ENCODE results near the gene ALOX15B.

ALOX15B gene

DNA sequence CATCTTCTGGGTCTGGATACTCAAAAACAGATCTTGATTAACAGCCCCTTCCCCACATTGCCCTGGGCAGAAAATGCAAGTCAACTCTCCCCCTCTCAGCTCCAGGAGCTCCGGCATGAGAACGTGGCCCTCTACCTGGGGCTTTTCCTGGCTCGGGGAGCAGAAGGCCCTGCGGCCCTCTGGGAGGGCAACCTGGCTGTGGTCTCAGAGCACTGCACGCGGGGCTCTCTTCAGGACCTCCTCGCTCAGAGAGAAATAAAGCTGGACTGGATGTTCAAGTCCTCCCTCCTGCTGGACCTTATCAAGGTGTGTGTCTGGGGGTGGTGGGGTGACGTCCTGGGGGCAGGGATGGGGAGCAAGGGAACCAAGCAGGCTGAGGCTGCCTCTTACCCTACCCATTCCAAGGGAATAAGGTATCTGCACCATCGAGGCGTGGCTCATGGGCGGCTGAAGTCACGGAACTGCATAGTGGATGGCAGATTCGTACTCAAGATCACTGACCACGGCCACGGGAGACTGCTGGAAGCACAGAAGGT is 26.7 kb upstream of the ALOX15B start:
- H3K36me3 ChIP-seq (ENCODE audit: control insufficient read depth, insufficient read depth, low read length), result no peaks in the 10 kb centered on the region
- DNase-seq (ENCODE audit: extremely low read depth, insufficient read length), result no peak
- no peak overlapping the region for H3K4me3 ChIP-seq (replicated peaks; ENCODE audit: low read depth, low read length)
- TF ChIP-seq, protein P1, sequence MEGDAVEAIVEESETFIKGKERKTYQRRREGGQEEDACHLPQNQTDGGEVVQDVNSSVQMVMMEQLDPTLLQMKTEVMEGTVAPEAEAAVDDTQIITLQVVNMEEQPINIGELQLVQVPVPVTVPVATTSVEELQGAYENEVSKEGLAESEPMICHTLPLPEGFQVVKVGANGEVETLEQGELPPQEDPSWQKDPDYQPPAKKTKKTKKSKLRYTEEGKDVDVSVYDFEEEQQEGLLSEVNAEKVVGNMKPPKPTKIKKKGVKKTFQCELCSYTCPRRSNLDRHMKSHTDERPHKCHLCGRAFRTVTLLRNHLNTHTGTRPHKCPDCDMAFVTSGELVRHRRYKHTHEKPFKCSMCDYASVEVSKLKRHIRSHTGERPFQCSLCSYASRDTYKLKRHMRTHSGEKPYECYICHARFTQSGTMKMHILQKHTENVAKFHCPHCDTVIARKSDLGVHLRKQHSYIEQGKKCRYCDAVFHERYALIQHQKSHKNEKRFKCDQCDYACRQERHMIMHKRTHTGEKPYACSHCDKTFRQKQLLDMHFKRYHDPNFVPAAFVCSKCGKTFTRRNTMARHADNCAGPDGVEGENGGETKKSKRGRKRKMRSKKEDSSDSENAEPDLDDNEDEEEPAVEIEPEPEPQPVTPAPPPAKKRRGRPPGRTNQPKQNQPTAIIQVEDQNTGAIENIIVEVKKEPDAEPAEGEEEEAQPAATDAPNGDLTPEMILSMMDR (IDR thresholded peaks at IDR 0.05; ENCODE audit: insufficient read depth, low read length, poor library complexity, severe bottlenecking), result no peak
- peaks cover 4% of the 10 kb centered on the region for H3K27me3 ChIP-seq (replicated peaks; ENCODE audit: control insufficient read depth, insufficient read depth, low read length)

DNA sequence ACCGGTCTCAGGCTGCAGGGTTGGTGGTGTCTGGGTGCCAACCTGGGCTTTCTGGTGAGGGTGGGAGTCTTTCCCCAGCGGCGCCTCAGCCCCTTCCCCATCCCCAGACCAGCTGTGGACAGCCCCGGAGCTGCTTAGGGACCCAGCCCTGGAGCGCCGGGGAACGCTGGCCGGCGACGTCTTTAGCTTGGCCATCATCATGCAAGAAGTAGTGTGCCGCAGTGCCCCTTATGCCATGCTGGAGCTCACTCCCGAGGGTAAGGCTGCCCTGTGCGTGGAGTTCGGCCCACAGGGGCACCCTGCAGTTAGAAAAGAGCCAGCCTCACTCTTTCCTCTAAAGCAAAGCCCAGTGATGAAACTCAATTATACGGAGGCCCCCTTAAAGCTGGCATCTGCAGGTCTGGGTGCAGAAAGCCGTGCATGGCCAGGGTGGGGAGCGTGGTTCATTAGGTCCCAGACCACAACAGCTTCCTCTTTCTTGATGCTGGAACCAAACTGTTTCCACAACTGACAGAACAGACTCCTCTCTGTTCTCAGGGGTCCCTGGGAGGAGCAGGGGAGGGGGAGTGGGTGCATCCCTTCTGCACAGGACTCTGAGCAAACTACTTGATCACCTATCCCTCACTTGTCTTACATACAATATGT is 25.7 kb upstream of the ALOX15B start:
- Histone ChIP-seq H3K27me3 (replicated peaks; ENCODE audit: control insufficient read depth, insufficient read depth, low read length) (peaks cover 4% of the 10 kb centered on the region), H3K36me3 (ENCODE audit: control insufficient read depth, insufficient read depth, low read length) (no peaks in the 10 kb centered on the region), H3K4me3 (replicated peaks; ENCODE audit: low read depth, low read length) (no peak overlapping the region)
- TF ChIP-seq, protein P1 (IDR thresholded peaks at IDR 0.05; ENCODE audit: insufficient read depth, low read length, poor library complexity, severe bottlenecking), result no peak
- no peak for DNase-seq (ENCODE audit: extremely low read depth, insufficient read length)

DNA sequence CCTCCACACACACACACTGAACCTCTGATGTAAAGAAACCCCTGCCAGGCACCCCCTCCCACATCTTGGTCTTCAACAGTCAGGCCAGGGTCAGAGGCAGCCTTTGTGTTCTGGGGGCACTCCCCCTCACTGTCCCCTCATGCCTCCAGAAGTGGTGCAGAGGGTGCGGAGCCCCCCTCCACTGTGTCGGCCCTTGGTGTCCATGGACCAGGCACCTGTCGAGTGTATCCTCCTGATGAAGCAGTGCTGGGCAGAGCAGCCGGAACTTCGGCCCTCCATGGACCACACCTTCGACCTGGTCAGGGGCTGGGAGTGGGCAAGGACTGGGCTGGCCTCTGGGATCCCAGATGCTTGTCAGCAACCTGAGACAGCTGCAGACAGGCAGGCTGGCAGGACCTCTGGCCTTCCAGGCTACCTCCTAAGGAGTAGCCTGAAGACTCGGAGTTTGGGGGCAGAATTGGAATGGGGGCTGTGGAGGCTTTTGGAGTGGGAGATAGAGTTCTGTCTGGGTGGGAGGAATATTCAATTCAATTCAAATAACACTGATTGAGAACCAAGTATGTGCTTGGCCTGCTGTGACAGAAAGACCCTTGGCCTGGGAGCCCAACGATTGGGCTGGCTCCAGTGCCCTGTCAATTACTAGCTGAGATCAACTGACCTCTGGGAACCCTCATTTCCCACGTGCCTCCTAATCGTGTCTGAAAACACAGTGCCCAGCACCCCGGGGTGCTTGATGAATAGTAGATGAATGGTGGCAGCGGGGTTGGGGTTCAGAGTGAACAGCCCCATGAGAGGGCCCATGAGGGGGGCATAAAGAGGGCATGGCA is 24.9 kb upstream of the ALOX15B start:
- DNase-seq (ENCODE audit: extremely low read depth, insufficient read length), result no peak
- Histone ChIP-seq H3K27me3 (replicated peaks; ENCODE audit: control insufficient read depth, insufficient read depth, low read length) (peaks cover 4% of the 10 kb centered on the region), H3K36me3 (ENCODE audit: control insufficient read depth, insufficient read depth, low read length) (no peaks in the 10 kb centered on the region), H3K4me3 (replicated peaks; ENCODE audit: low read depth, low read length) (no peak overlapping the region)
- TF ChIP-seq, protein P1 (IDR thresholded peaks at IDR 0.05; ENCODE audit: insufficient read depth, low read length, poor library complexity, severe bottlenecking), result no peak

DNA sequence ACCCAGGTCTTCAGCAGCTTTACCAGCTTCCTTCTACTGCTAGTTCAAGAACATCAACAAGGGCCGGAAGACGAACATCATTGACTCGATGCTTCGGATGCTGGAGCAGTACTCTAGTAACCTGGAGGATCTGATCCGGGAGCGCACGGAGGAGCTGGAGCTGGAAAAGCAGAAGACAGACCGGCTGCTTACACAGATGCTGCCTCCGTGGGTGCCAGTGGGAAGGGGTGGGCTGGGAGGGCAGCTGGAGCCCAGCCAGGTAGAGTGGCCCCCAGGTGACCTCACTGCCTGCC is 24.4 kb upstream of the ALOX15B start:
- Histone ChIP-seq H3K4me3 (replicated peaks; ENCODE audit: low read depth, low read length) (no peak overlapping the region), H3K27me3 (replicated peaks; ENCODE audit: control insufficient read depth, insufficient read depth, low read length) (peaks cover 4% of the 10 kb centered on the region), H3K36me3 (ENCODE audit: control insufficient read depth, insufficient read depth, low read length) (no peaks in the 10 kb centered on the region)
- TF ChIP-seq, protein P1 (IDR thresholded peaks at IDR 0.05; ENCODE audit: insufficient read depth, low read length, poor library complexity, severe bottlenecking), result no peak
- no peak for DNase-seq (ENCODE audit: extremely low read depth, insufficient read length)

DNA sequence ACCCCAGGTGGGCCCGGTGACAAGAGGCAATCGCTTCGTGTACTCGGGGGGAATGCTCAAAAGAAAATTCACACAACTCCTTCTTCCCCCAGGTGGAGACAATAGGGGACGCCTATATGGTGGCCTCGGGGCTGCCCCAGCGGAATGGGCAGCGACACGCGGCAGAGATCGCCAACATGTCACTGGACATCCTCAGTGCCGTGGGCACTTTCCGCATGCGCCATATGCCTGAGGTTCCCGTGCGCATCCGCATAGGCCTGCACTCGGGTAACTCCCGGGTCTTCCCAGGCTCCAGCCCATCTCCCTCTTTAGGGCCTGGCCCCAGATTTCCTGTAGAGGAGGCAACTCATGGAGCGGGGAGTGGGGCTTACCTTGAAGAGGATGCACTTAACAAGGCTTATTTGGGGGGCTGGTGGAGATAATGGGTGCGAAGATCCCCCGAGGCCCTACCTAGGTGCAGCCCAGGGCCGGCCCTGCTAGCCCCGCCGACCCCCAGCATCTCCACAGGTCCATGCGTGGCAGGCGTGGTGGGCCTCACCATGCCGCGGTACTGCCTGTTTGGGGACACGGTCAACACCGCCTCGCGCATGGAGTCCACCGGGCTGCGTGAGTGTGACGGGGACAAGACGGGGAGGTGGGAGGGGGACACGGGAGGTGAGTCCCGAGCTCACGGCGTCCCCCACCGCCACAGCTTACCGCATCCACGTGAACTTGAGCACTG is 23.5 kb upstream of the ALOX15B start:
- Histone ChIP-seq H3K27me3 (replicated peaks; ENCODE audit: control insufficient read depth, insufficient read depth, low read length) (peaks cover 4% of the 10 kb centered on the region), H3K36me3 (ENCODE audit: control insufficient read depth, insufficient read depth, low read length) (no peaks in the 10 kb centered on the region), H3K4me3 (replicated peaks; ENCODE audit: low read depth, low read length) (no peak overlapping the region)
- DNase-seq (ENCODE audit: extremely low read depth, insufficient read length), result no peak
- TF ChIP-seq, protein P1 (IDR thresholded peaks at IDR 0.05; ENCODE audit: insufficient read depth, low read length, poor library complexity, severe bottlenecking), result no peak
